Measurements from ENCODE around the gene CCM2L.
"Not testable (repeated sequence)": the region's sequence is repeated elsewhere in the genome, so short reads cannot be mapped to it uniquely, and the experiment has no call there.

The CCM2L gene

DNA sequence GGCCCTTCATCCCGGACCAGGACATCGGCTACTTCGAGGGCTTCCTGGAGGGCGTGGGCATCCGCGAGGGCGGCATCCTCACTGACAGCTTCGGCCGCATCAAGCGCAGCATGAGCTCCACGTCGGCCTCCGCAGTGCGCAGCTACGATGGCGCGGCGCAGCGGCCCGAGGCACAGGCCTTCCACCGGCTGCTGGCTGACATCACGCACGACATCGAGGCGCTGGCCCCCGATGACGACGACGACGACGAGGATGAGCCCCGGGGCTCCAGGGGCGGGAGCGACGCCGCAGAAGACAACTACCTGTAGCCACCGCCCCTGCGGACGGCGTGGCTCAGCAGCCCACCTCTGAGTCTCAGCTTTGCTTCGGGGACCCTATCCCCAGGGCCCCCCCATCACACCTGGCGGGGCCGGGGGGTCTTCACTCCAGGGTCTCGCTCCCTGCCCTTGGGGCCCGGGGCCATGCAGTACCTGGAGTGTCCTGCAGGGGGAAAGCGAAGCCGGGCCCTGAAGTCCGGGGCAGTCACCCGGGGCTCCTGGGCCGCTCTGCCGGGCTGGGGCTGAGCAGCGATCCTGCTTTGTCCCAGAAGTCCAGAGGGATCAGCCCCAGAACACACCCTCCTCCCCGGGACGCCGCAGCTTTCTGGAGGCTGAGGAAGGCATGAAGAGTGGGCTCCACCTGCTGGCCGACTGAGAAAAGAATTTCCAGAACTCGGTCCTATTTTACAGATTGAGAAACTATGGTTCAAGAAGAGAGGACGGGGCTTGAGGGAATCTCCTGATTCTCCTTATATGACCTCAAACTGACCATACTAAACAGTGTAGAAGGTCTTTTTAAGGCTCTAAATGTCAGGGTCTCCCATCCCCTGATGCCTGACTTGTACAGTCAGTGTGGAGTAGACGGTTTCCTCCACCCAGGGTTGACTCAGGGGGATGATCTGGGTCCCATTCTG lies 21.0 kb downstream of the CCM2L start:
- DNase-seq: peak; percentile 83

DNA sequence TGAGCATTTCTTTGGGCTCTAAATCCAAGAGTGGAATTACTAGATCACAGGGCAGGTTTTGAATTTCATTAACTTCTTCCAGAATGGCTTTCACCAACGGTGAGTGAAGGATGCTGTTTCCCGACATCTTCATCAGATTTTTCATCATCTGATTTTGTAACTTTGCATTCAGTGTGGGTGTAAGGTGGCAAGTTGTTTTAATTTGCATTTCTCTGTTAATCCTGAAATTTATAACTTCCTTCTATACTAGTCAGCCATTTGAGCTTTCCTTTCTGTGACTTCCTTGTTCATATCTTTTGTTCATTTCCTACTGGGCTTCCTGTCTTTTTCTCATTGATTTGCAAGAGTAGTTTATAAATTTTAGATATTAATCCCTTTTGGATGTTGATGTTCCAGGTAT lies 23.1 kb downstream of the CCM2L start:
- no peak for DNase-seq

DNA sequence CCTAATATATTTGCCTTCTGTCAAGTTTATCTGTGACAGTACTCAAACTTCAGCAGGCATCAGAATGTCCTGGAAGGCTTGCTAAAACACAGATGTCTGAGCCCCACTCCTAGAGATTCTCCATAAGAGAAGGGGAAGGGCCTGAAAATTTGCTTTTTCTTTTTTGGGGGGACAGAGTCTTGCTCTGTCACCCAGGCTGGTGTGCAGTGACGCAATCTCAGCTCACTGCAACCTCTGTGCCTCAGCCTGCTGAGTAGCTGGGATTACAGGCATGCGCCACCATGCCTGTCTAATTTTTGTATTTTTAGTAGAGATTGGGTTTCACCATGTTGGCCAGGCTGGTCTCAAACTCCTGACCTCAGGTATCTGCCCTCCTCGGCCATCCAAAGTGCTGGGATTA lies 23.5 kb downstream of the CCM2L start:
- DNase-seq: not testable (repeated sequence)

DNA sequence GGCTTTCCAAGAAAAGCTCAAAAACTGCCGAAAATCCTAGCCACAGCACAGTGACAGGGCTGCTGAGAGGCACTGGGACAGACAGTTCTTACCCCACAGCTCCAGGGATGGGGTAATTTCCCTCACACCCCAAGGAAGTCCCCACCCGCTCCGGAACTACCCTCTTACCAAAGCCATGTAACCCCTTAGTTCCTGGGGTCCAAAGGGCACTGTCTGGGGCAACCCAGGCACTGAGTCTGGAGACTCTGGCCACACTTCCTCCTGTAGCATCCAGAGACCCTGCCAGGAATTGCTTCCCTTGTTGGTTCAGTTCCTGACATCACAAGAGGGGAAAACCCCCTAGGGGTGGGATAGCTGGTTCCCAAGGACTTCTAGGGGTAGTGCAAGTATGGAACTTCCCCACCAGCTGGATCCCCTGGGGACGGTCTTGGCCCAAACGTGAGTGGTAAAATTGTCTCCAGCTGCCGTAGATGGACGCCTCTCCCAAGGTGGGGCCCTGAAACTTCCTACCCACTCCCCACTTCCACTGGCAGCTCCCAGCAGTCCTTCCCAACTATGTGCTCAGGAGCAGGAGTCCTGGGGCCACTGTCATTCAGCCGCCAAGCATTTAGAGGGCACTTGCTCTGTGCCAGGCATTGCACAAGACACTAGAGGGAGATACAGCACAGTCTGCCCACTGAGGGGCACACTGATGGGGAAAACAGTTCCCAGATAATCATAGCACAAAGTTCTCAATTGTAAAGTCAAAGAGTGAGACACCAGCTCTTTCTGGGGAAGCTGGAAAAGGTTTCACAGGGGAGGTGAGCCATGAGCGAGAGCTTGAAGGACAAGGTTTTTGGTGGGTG lies 24.6 kb downstream of the CCM2L start:
- no peak for DNase-seq

DNA sequence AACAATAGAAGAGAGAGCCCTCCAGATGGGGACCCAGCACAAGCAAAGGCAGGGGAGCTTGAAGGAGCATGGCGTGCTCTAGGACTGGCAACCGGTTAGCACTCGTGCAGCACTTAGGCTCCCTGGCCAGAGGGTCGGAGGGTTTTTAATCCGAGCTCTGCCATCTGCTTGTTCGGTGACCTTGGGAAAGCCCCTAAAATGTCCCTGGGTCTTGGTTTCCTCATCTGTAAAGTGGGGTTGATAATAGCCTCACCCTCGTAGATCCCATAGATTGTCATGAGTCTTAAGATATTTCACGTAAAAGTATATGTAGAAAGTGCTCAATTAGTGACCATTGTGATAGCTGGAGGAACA lies 25.2 kb downstream of the CCM2L start:
- no peak for DNase-seq

DNA sequence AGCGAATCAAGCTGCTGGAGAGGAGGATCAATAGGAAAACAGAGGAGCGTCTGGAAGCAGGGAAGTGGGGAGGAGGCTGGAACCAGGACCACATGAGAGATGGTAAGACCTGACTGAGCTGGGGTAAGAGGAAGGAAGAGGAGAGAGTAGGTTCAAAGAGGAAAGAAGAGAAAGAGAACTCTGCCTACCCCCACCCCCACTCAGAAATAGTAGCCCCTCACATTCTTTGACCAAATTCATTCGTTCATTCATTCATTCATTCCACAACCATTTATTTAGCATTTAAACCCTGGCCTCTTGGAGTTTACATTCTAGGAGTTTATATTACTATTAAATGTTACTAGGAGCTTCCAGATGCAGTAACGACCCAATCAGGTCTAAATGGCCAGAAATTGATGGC lies 26.0 kb downstream of the CCM2L start:
- no peak for DNase-seq

DNA sequence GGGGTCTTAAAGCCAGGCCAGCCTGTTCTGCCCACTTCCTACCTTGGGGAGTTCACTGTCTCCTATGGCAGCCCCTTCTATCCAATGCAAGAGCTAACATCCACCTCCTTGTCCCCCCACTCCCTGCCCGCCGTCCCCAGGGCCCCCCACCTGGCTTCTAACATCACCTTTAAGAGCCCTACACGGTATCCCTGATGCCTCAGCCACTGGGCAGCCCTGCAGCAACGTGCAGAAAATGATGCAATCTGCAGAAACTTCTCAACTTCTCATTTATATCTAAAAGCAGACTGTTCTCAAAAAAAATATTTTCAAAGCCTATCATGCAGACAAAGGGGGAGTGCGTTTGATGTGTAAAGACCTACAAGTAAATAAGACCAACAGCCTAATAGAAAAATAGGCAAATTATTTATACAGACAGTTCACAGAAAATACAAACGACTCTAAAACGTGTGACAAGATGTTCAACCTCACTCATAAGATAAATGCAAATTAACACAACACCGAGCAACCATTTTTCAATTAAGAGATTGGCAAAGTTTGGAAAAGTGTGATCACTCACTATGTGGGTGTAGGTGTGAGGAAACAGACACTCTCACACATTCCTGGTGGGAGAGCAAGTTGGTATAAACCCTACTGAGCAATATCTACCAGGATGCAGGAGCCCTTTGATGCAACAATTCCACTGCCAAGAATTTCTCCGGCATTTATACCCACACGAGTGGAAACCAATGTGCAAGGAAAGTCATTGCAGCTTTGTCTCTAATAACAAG lies 26.7 kb downstream of the CCM2L start:
- no peak for DNase-seq

DNA sequence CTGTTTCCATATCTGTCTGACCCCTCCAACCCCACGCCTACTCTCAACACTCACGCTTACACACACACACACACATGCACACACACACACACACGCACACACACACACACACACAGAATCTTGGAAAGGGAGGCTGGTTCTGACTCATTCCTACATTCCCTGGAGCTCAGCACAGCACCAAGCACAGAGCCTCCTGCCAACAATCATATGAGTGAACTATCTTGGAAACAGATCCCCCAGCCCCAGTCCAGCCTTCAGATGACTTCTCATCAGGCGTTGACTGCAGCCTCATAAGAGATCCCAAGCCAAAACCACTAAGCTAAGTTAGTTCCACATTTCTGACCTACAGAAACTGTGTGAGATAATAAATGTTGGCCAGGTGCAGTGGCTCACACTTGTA lies 27.7 kb downstream of the CCM2L start:
- no peak for DNase-seq

DNA sequence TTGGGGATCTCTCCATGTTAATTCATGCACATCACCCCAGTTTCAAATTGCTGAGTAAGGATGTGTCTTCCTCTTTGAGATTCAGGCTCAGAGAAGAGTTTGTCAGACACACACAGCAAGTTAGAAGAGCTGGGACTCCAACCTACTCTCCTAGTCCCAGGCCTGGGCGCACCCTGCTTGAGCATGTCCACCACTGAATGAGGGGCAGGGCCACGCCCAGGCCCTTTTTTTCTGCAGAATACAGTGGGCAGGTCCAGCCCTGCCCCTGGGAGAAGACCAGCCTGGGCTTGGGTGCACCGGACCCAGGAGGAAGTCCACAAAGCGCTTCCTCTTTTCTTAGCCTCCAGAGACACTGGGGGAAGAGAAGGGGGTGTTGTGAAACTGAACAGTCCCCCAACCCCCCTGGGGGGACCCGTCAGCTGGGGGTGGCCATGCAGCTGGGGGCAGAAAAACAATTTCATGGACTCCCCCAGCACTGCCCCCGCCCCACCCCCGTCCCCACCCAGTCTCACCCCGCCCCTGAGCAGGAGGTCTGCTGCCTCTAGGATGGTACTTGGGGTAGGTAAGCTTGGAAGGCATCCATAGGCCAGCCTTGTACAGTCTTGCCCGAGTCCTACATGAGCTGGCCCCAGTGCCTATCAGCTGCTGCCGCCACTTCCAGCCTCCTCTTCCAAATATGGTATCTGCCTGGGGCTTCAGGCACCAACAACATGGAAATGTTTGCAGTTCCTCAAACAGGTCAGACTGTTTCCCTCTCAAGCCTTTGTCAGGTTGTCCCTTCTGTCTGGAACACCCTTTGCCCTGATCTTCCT lies 30.1 kb downstream of the CCM2L start:
- DNase-seq: no peak

DNA sequence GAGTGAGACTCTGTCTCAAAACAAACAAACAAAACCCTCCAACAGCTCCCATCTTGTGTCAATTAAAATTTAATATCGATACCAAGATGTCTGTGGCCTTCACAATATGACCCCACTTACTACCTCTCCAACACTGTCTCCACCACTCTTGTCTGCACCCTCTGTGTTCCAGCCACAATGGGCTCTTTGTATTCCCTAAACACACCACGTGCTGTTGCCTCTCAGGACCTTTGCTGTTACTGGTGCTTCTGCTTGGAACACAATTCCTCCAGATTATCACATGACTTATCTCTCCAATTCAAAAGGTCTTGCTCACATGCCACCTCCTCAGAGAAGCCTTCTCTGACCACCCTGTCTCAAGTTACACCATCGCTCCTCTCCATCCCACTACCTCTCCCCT lies 35.8 kb downstream of the CCM2L start:
- no peak for DNase-seq

DNA sequence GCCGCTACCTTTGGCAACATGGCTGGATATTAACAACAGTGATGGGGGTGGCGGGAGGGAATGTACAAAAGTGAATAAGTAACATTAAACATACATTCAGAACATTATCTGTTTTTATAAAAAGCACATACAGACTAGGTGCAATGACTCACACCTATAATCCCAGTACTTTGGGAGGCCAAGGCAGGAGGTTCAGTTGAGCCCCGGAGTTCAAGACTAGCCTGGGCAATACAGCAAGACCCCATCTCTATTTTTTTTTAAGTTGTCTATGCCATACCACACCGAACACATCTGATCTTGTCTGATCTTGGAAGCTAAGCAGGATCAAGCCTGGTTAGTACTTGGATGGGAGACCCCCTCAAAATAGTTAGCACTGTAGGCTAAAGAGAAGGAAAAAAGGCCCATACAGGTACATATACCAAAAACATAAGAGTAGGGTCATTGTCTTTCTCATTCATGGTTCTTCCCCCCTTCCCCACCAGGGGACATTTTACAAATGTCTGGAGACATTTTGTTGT lies 40.1 kb downstream of the CCM2L start:
- DNase-seq: no peak

DNA sequence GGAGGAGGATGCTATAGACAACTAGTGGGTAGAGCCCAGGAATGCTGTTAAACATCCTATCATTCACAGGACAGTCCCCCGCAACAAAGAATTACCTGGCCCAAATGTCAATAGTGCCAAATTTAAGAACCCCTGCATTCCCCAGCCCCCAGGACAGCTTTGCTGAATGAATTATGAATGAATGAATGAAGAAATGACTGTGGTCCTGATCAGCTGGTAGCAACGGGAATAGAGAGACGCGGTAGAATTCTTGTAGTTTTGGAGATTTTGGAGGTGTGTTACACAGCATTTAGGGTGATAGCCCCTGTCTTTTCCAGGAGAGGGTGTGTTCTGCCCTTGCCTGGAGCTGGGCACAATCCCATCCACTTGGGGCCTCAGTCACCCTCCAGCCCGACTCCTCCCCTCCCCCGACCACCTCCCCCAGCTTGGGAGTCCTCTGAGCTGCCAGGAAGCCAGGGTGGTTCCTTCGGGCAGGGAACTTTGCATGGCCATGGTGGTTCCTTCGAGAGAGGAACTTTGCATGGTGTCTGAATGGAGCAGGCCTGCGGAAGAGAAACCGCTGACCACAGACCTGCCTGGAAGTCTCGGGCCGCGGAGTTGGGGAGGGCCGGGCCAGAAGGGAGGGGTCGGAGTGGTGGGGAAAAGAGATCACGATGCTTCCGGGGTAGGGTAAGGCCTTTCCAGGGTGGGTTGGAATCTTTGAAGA lies 40.8 kb downstream of the CCM2L start:
- no peak for DNase-seq

DNA sequence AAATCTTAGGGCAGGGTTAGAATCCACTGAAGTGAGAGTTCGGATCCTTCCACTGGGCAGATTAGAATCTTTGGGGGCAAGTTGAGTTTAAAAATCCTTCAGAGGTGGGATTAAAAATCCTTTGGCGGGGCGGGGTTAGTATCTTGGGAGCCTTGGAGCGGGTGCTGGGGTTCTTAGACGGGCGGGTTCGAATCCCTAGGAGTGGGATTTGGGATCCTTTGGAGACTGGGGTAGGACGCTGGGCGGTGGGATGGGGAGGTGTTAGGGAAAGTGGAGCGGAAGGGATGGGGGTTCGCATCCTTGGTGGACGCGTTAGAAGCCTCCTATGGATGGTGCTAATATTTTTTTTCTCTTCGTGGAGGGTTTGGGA lies 41.5 kb downstream of the CCM2L start:
- DNase-seq: no peak

DNA sequence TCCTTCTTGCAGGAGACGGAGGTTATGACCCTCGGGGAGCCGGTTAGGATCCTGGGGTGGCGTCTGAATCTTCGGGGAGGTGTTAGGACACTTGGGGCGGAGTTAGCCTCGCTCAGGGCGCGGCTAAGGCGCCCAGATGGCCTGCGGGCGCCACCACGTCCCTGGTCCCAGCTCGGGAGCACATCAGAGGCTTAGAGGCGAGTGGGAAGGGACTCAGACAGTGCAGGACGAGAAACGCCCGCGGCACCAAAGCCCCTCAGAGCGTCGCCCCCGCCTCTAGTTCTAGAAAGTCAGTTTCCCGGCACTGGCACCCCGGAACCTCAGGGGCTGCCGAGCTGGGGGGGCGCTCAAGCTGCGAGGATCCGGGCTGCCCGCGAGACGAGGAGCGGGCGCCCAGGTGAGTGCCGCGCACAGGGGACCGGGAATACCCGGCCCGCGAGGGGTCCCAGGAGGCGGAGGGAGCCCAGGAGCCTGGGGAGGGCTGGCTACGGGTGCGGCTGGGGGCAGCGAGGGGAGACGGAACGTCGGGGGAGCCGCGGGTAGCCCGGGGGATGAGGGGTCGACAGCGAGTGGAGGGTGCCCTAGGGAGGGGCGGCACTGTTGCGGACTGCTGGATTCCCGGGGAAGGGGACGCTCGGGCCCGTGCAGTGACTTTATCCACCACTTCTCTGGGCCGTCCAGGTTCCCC lies 42.0 kb downstream of the CCM2L start, which contains the start of gene HCK:
TSS of gene HCK (plus strand) at position 153 of the 688 bp plus-strand sequence.
- no peak for DNase-seq

DNA sequence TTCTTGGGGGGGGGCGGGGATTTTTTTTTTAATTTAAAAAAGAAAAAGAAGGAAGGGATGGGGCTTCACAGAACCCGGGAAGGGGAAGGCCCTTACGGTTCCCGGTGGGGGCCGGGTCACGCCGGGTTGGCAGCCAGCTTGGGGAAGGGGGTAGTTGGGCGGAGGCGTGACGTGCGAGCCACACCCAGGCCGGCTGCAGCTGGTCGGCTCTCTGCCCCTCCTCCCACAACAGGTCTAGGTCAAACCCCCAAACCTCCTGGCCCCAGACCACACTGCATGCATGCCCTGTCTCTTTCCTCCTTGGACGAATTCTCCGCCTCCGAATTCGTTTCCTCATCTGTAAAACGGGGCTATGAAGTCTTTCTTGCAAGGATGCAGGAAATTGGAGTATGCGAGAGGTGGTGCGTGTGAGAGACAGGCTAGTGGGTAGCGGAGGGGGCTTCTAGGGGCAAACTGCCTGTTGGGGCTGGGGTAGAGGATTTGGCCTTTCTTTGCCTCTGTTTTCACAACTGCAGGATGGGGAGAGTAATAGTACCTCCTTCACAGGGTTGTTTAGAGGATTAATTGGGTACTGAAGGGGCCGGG lies 42.6 kb downstream of the CCM2L start:
- DNase-seq: no peak

DNA sequence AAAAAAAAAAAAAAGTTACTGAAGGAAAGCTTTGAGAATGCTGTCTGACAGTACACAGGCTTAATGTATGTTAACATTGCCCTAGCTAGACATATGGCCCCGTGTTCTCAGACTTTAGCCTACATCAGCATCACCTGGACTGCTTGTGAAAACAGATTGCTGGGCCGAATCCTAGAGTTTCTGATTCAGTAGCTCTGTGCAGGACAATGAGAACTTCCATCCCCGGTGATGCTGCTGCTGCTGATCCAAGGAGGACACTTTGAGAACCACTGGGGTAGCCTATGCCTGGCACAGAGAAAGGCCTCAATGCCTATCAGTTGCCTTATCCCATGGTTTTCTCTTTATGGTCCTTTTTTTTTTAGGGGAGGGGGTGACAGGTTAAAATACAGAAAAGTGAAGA lies 43.4 kb downstream of the CCM2L start:
- no peak for DNase-seq

DNA sequence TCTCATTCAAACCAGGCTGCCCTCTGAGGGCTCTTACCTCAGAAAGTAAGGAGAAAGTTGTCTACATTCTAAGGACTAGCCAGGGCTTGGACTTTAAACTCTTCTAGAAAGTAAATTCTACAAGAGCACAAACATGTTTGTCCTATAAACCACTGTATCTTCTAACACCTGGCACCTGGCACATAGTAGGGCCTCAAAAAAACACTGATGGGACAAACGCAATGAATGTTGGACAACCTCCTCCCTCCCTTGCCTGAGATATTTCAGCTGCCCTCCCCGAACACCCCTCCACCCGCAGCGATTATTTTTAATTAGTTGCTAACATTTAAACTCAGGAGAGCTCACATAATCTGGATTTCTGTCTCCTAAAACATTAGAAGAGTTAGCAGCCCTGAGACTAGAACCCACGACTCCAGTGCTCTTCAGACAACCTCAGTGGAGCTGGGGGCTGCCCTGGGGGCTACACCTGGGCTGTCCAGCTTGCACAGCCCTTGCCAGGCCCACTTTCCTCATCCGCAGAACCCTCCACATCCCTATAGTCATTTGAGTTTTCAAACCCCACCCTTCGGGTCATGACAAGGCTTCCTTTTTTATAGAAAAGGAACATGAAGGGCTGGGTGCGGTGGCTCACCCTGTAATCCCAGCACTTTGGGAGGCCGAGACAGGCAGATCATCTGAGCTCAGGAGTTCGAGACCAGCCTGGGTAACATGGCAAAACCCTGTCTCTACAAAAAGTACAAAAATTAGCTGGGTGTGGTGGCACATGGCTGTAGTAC lies 46.7 kb downstream of the CCM2L start:
- no peak for DNase-seq

DNA sequence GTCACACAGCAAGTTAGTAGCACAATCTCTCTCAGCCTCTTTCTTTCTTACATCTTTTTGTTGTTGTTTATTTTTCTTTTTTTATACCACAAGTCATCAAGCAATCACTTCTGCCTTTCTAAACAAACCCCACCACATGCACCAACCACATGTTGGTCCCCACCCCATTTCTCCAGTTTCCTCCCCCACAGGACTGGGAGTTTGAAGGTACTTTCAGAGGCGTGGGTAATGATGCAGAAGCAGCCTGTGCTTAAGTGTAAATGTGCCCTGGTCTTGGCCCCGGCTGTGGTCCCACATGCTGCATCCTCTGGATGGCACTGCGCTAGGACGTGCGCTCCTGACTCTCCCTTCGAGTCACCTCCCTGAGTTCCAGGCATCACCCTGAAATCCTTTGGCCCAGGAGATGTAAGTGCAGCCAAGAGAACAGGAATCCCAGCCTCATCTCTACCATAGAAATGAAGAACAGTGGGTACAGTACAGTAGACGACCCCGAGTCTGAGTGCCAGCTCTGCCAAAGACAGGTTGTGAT lies 47.5 kb downstream of the CCM2L start:
- DNase-seq: no peak

DNA sequence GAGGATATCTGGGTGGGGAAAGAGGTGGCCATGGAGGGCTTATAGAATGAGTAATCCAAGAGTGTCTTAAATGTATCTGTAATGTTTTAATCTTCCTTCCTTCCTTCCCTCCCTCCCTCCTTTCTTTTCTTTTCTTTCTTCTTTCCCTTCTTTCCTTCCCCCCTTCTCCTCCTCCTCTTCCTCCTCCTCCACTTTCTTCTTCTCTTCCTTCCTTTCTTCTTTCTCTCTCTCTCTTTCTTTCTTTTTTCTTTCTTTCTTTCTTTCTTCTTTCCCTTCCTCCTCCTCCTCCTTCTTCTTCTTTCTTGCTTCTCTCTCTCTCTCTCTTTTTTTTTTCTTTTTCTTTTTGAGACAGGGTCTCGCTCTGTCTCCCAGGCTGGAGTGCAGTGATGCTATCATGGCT lies 49.0 kb downstream of the CCM2L start:
- no peak for DNase-seq

Measured in DMS 273 treated with DMSO at 0.1 percent for 48 hours (cell line).